Posterior vena cava (tissue), 2 donors: ENCODE data around the gene PRPSAP1. TPM values are rescaled to one million over a fixed set of nuclear protein-coding genes. Genes with fewer than 3 reads are reported as not detected.
"Not testable (repeated sequence)": the region's sequence is repeated elsewhere in the genome, so short reads cannot be mapped to it uniquely, and the experiment has no call there.

Source experiments
- DNase-seq: peaks from one replicate; pipeline ENCODE4 v3.0.0-alpha.2; 2020; ENCODE audit warnings: low spot score
- intact Hi-C, 2 donors: fragments of 100-400 bp; cut with DNase I; formaldehyde crosslinking; loops; one replicate each; pipeline versions ENCODE4 v1.14.1 to v1.14.2; 2022 to 2023
- total RNA-seq, 2 donors: library from RNA; stranded (reverse); fragmentation: NEBNext Ultra II Directional; extraction: Animal tissue kit (Norgen Biotek cat#: 25700); gene quantifications; one replicate each; pipeline ENCODE4 v1.2.1, GENCODE V29; 2021
- donor health status: DM: yes; HTN: yes; CAD: no.
- donor health status: DM: yes; HTN: yes; CAD: no.

PRPSAP1 gene
- total RNA-seq, 2 donors from 2014 or later, result 33.7 to 34.8 TPM

- intact Hi-C loops, result no loop called here
- DNase-seq, result no peak
These were observed 80.9 kb downstream of the PRPSAP1 start for GRCh38 chr17:76272541-76273444.

DNA sequence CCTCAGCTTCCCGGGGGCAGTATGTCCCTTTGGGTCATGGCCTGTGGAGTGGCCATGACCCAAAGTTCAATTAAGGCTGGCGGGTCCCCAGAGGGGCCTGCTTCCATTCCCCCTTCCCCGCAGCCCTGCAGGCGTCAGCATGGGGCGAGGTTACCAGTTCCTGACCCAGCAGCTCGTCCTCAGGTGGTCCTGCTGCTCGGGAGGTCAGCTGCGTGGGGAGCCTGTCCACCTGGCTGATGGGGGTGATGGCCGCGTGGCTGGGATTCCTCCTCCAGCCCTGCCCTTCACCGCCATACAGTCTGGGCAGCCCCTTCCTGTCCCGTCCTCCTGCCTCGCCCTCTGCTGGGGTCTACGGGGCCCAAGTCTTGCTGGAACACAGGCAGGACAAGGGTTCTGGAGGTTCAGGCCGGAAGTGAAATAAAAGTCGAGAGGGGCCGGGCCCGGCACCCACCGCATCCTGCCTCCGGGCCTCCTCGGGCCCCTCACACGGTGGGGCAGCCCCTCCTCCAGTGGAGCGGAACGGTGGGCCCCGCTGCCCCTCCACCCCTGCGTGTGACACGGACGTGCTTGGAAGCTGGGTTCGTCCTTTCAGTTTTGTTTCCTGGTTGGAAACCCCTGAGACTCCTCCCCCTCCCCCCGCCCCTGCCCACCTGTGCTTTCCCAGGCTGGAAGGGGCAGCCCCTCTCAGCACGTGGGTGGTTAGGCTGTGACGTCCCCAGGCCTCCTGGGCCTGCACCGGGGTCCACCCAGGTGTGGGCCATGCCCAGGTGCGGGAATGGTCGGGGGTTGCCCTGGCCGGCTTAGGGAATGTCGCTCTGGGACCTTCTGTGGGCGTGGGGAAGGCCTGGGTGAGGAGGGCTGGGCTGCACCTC lies 81.8 kb downstream of the PRPSAP1 start:
- DNase-seq, result no peak
- intact Hi-C loops, result no loop called here

GRCh38 chr17:76270770-76271668 lies 82.7 kb downstream of the PRPSAP1 start:
- no peak for DNase-seq
- intact Hi-C loops, result no loop called here

DNA sequence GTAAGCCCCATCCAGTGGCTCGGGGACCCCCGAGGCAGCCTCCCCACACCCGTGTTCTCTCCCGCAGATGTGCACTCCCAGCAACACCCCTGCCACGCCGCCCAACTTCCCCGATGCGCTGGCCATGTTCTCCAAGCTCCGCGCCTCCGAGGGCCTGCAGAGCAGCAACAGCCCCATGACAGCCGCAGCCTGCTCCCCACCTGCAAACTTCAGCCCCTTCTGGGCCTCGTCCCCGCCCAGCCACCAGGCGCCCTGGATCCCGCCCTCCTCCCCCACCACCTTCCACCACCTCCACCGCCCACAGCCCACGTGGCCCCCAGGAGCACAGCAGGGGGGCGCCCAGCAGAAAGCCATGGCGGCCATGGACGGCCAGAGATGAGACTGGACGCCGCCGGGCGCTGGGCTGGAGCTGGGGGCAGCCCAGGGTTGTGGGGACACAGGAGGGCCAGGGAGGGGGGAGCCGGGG lies 83.6 kb downstream of the PRPSAP1 start:
- no peak for DNase-seq
- intact Hi-C loops, result no loop called here

GRCh38 chr17:76268991-76269981 lies 84.4 kb downstream of the PRPSAP1 start:
- DNase-seq, result no peak
- intact Hi-C loops, result no loop called here

DNA sequence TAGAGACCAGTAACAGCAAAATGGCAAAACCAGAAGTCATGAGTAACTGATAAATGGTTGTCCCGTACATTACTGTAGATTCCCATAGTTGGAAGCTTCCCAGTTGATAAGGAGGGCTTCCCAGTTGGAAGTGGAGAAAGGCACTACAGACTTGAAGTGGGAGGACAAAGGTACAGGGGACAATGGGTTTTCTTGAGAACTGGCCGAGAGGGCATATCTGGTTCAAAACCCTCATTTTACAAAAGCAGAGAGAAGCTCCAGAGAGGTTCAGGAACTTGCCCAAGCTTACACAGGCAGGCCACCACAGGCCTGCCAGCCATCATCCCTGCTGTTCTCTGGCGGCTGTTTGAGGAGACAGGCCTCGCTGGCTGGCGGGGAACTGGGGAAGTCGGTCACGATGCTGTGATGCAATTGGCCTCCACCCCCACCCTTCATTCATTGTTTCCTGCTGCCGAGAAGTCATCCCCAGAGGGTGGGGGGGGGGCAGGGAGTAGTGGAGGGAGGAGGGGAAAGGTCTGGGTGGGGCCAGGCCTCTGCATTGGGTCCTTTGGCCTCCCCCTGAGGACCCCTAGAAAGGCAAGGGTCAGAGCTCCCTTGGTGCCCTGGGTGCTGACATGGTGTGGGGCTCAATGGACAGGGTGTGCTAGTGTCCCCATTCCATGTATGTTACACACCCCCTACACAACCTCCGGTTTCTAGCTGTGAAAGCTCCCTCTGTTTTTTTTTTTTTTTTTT lies 85.5 kb downstream of the PRPSAP1 start:
- intact Hi-C loops, result no loop called here
- DNase-seq, result peak; percentile 96

GRCh38 chr17:76267581-76268001 lies 86.1 kb downstream of the PRPSAP1 start:
- intact Hi-C loops, DNase-seq: not testable (repeated sequence)

GRCh38 chr17:76267051-76267576 lies 86.6 kb downstream of the PRPSAP1 start:
- DNase-seq, result no peak
- intact Hi-C loops, result no loop called here

- DNase-seq, result no peak
- intact Hi-C loops, result no loop called here
These were observed 87.3 kb downstream of the PRPSAP1 start for GRCh38 chr17:76266244-76266938.

- intact Hi-C loops, result no loop called here
- DNase-seq, result peak; percentile 91
These were observed 88.0 kb downstream of the PRPSAP1 start for GRCh38 chr17:76265624-76266243.

GRCh38 chr17:76264755-76265623 lies 88.7 kb downstream of the PRPSAP1 start, which contains the start of gene UBALD2:
Gene UBALD2, plus strand, starts transcription at chr17:76265348. Its CDS starts 158 bp downstream, at chr17:76265506.
- peak; percentile 100 for DNase-seq
- intact Hi-C loops, result no loop called here

DNA sequence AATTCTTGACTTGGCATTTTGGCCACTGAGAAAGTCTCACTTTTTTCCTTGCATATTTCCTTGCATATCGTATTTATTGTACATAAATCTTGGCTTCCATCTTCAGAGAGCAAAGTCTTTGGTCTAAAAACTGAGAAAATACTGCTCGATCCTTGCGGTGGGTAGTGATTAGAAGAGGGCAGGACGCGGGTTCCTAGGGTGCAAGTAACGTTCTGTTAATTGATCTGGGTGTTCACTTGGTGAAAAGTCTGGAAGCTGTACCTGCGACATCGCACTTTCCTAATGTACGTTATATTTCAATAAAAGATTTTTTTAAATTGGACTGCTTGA lies 89.3 kb downstream of the PRPSAP1 start:
- intact Hi-C loops, result no loop called here
- DNase-seq, result no peak

GRCh38 chr17:76263896-76264295 lies 89.8 kb downstream of the PRPSAP1 start:
- intact Hi-C loops, result no loop called here

DNA sequence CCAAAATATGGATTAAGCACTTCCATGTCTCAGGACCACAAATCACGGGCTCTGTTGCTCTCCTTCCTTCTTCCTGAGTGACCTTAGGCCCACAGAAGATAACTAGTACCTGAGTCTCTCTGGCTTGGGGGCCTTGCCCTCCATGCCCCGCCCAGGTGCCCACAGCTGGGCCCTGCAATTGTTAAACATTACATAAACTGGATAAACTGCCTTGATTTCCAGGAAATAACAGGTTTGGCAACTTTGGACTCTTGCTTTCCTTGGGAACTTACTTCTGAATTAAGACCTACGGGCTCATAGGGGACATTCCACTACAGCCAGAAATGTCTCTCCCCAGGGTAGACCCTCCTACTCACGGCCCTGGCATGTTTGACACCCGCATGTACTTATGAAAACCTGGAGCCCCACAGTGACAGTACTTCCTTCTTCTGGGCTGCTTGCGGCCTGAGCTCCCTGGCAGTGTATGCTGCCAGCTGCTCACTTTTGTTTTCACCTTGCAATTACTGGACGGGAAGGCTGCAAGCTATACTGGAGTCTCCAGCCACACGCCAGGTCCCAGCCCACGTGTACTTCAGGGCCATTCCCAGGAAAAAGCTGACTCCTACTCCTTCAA lies 90.9 kb downstream of the PRPSAP1 start:
- intact Hi-C loops, result no loop called here
- DNase-seq, result no peak

More at GRCh38 chr17:76263896-76264295, 89.8 kb downstream of the PRPSAP1 start:
- DNase-seq, result no peak
